ENCODE measurements around the gene MCF2L2. TPM values are rescaled to one million over a fixed set of nuclear protein-coding genes. Genes with fewer than 3 reads are reported as not detected.

Gene MCF2L2
- total RNA-seq, 1 donor from 2014 or later = 0.84 TPM

DNA sequence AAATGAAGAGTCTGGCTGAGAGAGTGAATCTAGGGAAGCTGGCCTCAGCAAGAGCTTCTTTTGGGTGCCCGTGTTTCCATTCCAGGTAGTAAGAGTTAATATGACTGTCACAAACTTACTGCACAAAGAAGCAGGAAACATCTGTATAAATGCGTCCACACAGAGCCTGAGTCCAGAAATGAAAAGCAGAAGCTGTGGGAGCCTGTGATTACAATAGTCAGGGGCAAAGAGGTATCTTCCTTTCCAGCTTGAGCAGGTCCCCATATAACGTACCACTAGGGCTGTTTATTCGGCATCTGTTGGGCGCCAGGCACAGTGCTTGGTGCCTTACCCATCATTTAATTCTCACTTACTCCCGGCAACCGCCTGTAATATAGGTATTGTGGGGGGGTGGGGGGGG, 215.9 kb downstream of the MCF2L2 start:
- no peak overlapping the region for H3K4me3 ChIP-seq (ENCODE audit: low read depth, low read length)
- TF ChIP-seq, protein P1, sequence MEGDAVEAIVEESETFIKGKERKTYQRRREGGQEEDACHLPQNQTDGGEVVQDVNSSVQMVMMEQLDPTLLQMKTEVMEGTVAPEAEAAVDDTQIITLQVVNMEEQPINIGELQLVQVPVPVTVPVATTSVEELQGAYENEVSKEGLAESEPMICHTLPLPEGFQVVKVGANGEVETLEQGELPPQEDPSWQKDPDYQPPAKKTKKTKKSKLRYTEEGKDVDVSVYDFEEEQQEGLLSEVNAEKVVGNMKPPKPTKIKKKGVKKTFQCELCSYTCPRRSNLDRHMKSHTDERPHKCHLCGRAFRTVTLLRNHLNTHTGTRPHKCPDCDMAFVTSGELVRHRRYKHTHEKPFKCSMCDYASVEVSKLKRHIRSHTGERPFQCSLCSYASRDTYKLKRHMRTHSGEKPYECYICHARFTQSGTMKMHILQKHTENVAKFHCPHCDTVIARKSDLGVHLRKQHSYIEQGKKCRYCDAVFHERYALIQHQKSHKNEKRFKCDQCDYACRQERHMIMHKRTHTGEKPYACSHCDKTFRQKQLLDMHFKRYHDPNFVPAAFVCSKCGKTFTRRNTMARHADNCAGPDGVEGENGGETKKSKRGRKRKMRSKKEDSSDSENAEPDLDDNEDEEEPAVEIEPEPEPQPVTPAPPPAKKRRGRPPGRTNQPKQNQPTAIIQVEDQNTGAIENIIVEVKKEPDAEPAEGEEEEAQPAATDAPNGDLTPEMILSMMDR (IDR thresholded peaks at IDR 0.05; ENCODE audit: insufficient read depth, low read length, poor library complexity, severe bottlenecking) = no peak

DNA sequence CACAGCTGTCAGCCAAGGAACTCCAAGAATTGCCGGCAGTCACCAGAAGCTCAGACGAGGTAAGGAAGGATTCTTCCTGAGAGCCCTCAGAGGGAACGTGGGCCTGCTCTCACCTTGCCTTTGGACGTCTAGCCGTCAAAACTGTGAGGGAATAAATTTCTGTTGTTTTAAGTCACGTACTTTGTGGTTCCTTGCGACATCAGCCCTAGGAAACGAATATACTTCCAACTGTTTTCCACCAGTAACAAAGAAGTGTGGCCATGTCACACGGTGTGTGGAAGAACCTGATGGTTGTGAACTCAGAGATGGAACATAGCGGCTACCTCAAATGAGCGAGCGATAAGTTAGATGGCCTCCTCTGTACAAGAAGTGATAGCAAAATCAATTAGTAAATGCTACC, 216.3 kb downstream of the MCF2L2 start:
- H3K36me3 ChIP-seq (ENCODE audit: control insufficient read depth, insufficient read depth, low read length) = no peaks in the 10 kb centered on the region
- no peaks in the 10 kb centered on the region for H3K27me3 ChIP-seq (ENCODE audit: control insufficient read depth, insufficient read depth, low read length)
- DNase-seq (ENCODE audit: low read depth) = no peak
- no peak overlapping the region for H3K4me3 ChIP-seq (ENCODE audit: low read depth, low read length)
- TF ChIP-seq, protein P1 (IDR thresholded peaks at IDR 0.05; ENCODE audit: insufficient read depth, low read length, poor library complexity, severe bottlenecking) = no peak

More for the DNA sequence above, 215.9 kb downstream of the MCF2L2 start:
- DNase-seq (ENCODE audit: low read depth) = no peak
- no peaks in the 10 kb centered on the region for H3K27me3 ChIP-seq (ENCODE audit: control insufficient read depth, insufficient read depth, low read length)
- no peaks in the 10 kb centered on the region for H3K36me3 ChIP-seq (ENCODE audit: control insufficient read depth, insufficient read depth, low read length)

DNA sequence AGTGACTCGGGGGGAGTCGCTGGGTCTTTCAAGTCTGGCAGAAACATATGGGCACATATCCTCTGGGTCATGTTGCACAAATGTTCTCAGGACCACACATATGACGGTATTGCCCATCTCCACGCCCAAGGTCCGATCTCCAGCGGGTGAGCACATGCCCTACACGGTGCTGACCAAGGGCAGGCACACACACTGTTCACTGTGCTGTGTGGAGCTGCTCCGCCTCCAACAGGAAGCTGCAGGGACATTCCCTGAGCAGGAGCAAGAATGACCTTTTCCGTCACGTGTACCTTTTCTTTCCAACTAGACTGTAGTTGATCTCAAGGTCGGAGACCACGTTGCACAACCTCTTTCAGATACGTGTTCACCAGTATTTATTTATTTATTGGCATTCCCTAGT, 217.1 kb downstream of the MCF2L2 start:
- Histone ChIP-seq H3K27me3 (ENCODE audit: control insufficient read depth, insufficient read depth, low read length) (no peaks in the 10 kb centered on the region), H3K36me3 (ENCODE audit: control insufficient read depth, insufficient read depth, low read length) (no peaks in the 10 kb centered on the region), H3K4me3 (ENCODE audit: low read depth, low read length) (no peak overlapping the region)
- DNase-seq (ENCODE audit: low read depth) = no peak
- TF ChIP-seq, protein P1 (IDR thresholded peaks at IDR 0.05; ENCODE audit: insufficient read depth, low read length, poor library complexity, severe bottlenecking) = no peak

DNA sequence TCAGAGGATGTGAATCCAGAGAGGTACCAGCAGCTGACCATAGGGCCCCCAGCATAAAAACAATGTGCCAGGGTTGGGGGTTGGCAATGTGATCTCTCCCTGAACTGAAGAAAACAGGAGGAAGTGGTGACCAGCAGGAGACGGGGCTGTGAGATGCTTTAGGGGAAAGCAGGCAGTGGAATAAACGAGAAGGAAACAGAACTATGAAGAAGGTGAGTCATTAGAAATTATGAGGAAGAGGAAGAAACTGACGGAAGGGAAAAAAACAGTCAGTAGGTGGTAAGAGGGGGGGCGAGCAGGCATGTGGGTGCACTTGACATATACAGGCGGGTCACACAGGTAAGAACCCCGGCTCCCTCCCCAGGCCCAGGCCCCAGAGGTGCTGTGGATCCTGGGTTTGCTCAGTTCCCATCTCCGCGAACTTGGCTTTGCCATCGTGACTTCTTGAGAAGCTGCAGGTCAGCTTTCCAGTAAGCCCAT, 217.5 kb downstream of the MCF2L2 start:
- Histone ChIP-seq H3K36me3 (ENCODE audit: control insufficient read depth, insufficient read depth, low read length) (no peaks in the 10 kb centered on the region), H3K4me3 (ENCODE audit: low read depth, low read length) (no peak overlapping the region), H3K27me3 (ENCODE audit: control insufficient read depth, insufficient read depth, low read length) (no peaks in the 10 kb centered on the region)
- TF ChIP-seq, protein P1 (IDR thresholded peaks at IDR 0.05; ENCODE audit: insufficient read depth, low read length, poor library complexity, severe bottlenecking) = no peak
- no peak for DNase-seq (ENCODE audit: low read depth)

- Histone ChIP-seq H3K36me3 (ENCODE audit: control insufficient read depth, insufficient read depth, low read length) (no peaks in the 10 kb centered on the region), H3K4me3 (ENCODE audit: low read depth, low read length) (no peak overlapping the region), H3K27me3 (ENCODE audit: control insufficient read depth, insufficient read depth, low read length) (no peaks in the 10 kb centered on the region)
- DNase-seq (ENCODE audit: low read depth) = no peak
- TF ChIP-seq, protein P1 (IDR thresholded peaks at IDR 0.05; ENCODE audit: insufficient read depth, low read length, poor library complexity, severe bottlenecking) = no peak
These were observed 218.1 kb downstream of the MCF2L2 start for GRCh38 chr3:183210341-183210740.

DNA sequence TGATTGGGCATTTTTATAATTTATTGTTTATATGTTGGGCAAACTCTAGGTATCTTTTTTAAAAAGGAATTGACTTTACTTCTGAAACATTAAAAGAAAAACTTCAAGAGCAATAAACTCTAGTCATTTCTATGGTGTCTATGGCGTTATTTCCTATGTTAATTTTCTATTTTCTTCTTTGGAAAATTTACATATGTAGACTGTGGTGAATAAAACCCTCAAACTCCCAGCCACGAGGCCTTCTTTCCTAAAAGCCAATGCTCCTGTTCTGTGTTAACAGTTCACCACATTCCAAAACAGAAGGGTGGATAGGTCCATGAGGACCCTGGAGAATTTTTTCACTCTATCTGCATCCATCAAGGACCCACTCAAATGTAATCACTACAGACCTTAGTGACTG, 219.6 kb downstream of the MCF2L2 start:
- Histone ChIP-seq H3K4me3 (ENCODE audit: low read depth, low read length) (no peak overlapping the region), H3K27me3 (ENCODE audit: control insufficient read depth, insufficient read depth, low read length) (no peaks in the 10 kb centered on the region)
- TF ChIP-seq, protein P1 (IDR thresholded peaks at IDR 0.05; ENCODE audit: insufficient read depth, low read length, poor library complexity, severe bottlenecking) = no peak

More for the DNA sequence above, 219.6 kb downstream of the MCF2L2 start:
- H3K36me3 ChIP-seq (ENCODE audit: control insufficient read depth, insufficient read depth, low read length) = no peaks in the 10 kb centered on the region
- DNase-seq (ENCODE audit: low read depth) = no peak

All from kidney epithelial cell (primary cell).